Measurements from ENCODE around the gene CYTH4.

- TF ChIP-seq ZNF501 (CRISPR knock-in tag; IDR thresholded peaks at IDR 0.05) (no peak), TEAD2 (CRISPR knock-in tag; IDR thresholded peaks at IDR 0.05) (no peak), MAX (IDR thresholded peaks at IDR 0.05) (no peak), ZNF530 (CRISPR knock-in tag; IDR thresholded peaks at IDR 0.05; ENCODE audit: low read depth) (no peak), POLR2A (IDR thresholded peaks at IDR 0.05; ENCODE audit: insufficient read depth in 1 of 2, low read depth in 2 of 2, low read length in 2 of 2) (no peak), ZNF430 (CRISPR knock-in tag; IDR thresholded peaks at IDR 0.05) (no peak), ZNF232 (CRISPR knock-in tag; IDR thresholded peaks at IDR 0.05; ENCODE audit: borderline replicate concordance) (no peak), CBFB (CRISPR knock-in tag; IDR thresholded peaks at IDR 0.05) (no peak), ZSCAN29 (CRISPR knock-in tag; conservative IDR thresholded peaks at IDR 0.05) (no peak), TGIF2 (CRISPR knock-in tag; IDR thresholded peaks at IDR 0.05) (no peak)
- TF ChIP-seq, protein P1, sequence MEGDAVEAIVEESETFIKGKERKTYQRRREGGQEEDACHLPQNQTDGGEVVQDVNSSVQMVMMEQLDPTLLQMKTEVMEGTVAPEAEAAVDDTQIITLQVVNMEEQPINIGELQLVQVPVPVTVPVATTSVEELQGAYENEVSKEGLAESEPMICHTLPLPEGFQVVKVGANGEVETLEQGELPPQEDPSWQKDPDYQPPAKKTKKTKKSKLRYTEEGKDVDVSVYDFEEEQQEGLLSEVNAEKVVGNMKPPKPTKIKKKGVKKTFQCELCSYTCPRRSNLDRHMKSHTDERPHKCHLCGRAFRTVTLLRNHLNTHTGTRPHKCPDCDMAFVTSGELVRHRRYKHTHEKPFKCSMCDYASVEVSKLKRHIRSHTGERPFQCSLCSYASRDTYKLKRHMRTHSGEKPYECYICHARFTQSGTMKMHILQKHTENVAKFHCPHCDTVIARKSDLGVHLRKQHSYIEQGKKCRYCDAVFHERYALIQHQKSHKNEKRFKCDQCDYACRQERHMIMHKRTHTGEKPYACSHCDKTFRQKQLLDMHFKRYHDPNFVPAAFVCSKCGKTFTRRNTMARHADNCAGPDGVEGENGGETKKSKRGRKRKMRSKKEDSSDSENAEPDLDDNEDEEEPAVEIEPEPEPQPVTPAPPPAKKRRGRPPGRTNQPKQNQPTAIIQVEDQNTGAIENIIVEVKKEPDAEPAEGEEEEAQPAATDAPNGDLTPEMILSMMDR (CRISPR knock-in tag; IDR thresholded peaks at IDR 0.05): no peak
Measured at GRCh38 chr22:37284126-37284804, 2.0 kb downstream of the CYTH4 start.
